ENCODE results near the gene ADORA1.

The ADORA1 gene

DNA sequence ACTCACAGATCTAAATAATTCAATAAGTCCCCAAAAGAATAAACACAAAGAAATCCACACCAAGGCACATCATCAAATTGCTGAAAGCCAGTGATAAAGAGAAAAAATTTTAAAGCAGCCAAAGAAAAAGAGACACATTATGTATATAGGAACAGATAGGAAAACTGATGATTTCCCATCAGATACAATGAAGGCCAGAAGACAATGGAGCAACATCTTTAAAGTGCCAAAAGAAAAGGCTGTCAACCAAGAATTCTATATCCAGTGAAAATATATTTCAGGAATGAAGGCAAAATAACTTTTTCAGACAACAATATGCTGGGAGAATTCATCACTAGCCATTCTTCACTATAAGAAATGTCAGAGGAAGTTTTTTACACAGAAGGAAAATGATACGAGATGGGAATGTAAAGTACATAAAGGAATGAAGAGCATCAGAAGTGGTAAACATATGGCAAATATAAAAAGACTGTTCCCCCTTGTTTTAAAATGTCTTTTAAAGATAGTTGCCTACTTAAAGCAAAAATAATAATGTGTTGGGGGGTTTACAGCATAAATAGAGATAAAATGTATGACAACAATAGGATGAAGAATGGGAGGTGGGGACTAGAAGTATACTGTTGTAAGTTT is 32.4 kb upstream of the ADORA1 start:
- DNase-seq, result no peak

DNA sequence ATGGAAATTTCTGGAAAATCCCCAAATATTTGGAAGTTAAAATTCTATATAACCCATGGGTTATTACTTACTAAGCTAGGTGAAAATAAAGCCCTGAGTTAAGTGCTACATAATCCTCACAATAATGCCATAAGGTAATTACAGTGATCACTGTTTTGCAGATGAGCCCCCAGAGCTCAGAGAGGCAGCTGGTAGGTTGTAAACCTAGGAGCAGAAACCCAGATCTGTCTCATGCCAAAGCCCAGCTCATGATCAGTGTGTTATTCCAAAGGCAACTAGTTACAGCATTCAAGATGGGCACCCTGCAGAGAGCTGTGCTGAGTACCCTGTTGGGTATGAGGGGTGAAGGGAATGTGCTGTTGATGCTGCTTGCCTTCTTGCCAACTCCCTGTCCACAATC is 31.0 kb upstream of the ADORA1 start:
- no peak for DNase-seq

DNA sequence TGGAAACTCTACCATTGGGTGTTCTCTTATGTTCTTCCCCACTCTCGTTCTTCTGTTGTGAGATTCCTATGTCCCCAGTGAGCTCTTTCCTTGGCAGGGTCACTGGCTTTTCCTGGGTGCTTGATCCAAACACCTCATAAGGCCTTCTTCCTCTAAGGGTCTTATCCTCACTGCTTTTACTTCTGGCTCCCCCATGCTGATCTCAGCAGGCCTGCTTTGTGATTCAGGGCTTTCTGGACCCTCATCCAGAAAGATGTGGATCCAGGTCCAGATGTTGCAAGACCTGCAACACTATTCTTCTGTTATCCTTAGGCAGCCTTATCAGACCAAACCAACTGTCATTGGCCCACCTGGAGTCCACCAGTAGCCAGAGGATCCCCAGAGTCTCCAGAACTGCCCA is 30.5 kb upstream of the ADORA1 start:
- DNase-seq, result no peak

DNA sequence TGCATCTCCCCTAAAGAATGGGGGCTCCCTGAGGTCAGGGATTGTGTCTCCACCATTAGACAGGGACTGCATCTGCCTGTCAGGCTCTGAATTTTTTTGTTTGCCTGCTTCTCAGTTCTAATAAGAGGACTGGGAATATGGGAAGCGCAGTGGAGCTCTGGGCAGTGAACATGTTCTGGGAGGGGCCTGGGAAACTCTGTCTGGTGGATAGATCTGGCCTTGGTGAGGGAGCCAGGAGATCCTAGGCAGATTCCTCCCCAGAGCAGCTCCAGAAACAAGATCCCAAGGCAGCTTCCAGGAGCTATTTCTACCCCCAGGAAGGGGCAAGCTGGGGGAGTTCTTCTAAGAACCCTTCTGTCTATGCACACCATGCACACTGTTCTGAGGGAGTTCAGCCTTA is 29.1 kb upstream of the ADORA1 start:
- no peak for DNase-seq

DNA sequence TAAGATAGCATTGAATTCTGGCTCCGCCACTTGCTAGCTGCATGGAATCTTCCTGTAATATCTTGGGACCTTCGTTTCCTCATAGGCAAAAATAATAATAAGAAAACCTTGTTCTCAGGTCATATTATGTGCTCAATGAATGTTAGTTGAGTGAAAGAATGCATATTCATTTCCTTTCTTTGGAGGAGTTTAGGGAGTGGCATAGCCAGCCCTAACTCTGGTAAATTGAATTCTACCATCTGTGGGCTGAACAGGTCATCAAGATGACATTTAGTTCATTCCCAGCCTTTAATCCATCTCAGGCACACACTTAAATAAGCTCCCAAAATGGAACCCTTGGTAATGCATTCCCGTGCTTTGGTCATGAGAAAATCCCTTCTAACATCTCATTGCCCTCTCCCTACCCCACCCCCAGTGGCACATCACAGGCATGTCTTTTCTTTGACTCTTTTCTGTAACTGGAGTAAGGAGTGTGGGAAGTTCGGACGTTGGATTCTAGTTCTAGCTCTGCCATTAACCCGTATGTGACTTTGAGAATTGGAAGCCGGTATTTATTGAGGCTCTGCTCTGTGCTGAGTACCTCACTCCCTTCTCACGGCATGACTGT is 28.5 kb upstream of the ADORA1 start:
- DNase-seq, result no peak

DNA sequence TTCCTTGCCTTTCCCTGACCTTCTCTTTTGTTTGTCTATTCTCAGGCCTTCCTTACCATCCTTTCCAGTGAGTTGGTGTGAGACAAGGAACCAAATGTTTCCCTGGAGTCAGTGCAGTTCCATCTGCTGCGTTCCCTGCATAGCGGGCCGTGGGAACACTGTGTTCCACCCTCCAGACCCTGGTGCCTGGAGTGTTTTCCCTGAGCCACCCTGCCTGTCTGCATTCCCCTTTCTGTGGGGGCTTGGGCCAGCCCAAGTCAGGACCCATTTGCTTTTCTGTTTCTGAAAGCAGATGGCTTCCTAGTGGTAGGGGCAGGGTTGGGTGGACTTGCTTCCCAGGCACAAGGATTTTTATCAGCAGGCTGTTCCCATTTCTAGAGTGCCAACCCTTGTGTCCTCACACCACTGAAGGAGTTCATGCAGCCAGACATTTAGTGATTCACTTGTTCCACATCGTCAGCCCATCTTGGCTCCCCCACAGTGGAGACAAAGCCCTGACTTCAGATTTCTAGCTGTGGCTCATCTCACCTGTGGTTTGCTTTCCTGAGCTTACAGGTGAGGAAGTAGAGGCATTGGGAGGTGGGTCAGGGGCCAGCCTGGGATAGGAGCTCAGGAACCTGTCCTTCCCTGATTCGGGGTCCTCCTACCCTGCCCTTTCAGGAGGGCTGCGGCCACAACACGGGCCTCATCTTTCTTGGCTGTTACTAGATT is 27.6 kb upstream of the ADORA1 start:
- DNase-seq, result no peak

DNA sequence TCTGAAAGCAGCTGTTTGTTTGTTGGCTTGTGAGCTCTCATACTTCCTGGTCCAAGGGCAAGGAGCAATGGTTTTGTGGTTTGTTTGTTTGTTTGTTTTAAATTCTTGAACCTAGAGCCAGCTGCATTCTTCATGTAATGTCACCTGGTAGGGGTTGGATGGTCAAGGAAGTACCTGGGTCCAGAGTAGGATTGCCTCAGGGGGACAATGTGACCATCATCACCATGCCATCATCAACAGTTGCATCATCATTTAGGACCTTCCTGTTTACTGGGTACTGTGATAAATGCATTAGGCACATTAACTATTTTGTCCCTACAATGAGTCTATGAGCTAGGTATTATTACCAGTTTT is 27.0 kb upstream of the ADORA1 start:
- DNase-seq, result no peak

DNA sequence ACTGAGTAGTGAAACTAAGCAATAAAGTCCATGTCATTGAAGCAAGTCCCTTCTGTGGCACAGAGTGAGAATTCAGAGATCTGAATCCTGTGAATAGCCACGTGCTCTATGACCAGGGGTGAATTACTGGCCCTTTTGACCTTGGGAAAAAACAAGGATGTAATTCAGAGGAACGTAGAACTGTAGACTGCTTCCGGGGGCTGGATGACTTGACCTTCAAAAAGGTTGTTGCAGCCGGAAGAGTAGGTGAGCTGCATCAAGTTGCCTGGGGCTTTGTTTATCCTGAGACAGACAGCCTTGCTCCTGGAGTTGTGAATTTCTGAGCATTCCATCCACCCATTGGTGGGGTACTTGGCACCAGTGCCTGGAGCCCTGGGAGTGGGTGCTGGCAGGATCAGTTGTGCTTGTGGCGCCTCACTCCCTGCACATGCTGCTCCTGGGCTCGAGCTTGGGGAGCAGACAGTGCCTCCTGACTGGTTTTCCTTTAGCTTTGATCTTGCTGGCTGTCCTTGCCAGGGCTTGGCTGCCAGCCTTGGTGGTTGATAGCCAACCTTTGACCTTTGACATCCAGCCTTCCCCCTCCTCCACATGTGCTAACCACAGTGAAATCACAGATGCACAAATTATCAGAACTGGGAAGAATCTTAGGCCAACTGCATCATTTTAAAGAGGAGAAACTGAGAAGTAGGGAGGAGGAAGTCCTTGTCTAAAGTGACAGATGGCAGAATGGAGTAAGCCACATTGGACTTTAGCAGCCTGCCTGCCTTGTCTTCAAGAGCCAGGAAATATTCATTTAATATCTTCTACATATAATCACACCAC is 25.5 kb upstream of the ADORA1 start:
- DNase-seq, result no peak

DNA sequence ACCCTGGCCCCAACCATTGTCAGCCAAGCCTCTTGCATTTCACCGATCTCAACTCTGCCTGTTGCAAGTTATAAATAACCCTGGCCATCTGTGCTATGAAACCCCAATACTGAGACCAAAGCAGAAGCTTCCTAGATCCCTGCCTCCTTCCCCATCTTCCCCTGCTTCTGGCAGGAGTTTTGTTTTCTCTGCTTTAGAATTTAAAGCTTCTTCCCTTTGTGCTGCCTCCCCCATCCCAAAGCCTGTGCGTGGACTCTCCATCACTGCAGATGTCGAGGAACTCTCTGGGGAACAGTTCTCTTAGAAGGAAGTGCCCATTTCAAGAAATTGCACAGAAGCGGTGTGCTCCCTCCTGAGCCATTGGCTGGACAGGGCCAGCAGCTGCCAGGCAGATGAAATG is 24.3 kb upstream of the ADORA1 start:
- DNase-seq, result no peak

DNA sequence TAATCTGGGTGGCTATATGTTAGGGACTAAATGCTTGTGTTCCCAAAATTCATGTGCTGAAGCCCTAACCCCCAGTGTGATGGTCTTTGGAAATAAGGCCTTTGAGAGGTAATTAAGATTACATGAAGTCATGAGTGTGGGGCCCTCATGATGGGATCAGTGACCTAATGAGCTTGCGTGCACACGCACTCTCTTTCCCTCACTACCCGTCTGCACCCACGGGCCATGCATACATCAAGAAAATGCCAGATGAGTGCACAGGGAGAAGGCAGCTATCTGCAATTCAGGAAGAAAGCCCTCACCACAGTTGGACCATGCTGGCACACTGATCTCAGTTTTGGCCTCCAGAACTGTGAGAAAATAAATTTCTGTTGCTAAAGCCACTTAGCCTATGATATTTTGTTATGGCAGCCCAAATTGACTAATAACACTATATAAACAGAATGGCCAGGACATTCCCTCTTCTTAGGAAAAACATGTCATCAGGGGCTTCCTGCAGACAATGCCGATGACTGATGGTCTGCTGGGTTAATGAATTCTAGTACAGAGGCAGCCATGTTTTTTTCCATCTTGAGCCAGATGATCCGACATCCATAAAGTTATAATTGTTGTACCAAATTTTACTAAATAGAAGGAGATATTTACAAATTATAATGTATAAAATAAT is 23.6 kb upstream of the ADORA1 start:
- no peak for DNase-seq

DNA sequence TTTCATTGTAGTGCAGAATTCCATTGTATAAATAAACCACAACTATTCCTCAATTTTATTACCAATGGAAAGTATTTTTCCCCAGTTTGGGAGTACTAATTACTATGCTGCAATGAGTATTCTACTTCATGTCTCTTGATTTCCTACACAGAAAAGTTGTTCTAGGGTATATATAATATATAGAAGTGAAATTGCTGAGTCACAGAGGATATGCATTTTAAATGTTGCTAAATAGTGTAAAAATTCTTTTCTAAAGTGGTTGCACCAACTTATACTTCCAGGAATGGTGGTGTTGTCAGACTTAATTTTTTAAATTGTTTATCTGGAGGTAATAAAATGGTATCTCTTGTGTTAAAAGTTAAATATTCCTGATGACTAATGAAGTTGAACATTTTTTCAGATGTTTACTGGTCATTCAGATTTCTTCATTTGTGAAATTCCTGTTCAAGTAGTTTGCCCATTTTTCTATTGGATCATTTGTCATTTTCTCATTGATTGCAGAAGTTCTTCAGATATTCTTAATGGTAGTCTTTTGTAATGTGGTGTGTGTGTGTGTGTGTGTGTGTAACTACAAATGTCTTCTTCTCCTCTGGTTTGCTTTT is 22.6 kb upstream of the ADORA1 start:
- DNase-seq, result no peak

DNA sequence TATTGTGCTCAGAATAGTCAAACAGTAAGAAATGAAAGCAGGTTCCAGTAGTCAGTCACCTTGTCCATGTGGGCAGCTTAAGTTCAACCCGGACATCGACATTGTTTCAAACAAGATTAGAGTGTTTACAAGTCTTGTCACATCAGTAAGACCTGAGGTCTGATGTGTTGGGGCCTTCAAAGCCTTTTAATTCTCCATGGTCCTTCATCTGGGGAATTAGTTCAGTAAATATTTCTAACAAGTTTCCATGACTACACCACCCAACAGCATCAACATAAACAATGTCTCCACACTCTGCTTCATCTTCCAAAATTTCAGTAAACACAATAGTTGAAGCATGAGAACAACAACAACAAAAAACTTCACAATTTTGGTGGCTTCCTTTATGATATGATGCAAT is 15.1 kb upstream of the ADORA1 start:
- DNase-seq, result no peak

DNA sequence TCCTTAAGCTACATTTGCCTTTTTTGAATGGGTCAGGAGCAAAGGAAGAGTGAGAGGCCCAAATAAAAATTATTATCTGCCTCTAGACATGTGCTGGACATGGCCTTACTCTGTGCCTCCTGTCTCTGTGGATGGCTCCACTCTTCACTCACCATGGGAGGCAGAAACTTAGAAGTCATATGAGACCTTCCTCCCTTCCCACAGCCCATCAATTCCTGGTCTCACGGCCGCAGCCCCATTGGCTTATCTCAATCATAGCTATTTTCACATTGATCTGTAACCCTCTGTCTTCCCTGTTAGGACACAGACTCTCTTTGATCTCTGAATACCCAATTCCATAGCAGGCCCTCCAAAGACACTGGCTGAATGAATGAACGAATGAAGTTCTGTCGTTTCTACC is 14.2 kb upstream of the ADORA1 start:
- DNase-seq, result no peak

DNA sequence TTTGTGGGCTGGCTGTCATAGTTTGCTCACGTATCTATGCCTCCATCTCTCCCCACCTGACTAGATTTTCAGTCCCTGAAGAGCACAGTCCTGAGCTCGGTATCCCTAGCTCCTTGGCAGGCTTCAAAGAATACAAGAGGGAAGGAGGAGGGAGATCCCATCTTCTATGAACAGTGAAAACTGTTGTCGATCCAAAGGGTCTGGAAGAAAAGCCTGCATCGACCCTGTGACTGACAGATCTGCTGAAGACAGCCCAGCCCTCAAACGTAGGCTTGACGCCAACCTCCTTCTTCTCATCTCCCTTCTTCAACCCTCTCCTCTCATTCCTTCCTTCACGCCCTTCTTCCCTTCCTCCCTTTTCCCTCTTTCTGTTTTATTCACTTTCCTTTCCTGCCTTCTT is 13.3 kb upstream of the ADORA1 start:
- DNase-seq, result no peak

DNA sequence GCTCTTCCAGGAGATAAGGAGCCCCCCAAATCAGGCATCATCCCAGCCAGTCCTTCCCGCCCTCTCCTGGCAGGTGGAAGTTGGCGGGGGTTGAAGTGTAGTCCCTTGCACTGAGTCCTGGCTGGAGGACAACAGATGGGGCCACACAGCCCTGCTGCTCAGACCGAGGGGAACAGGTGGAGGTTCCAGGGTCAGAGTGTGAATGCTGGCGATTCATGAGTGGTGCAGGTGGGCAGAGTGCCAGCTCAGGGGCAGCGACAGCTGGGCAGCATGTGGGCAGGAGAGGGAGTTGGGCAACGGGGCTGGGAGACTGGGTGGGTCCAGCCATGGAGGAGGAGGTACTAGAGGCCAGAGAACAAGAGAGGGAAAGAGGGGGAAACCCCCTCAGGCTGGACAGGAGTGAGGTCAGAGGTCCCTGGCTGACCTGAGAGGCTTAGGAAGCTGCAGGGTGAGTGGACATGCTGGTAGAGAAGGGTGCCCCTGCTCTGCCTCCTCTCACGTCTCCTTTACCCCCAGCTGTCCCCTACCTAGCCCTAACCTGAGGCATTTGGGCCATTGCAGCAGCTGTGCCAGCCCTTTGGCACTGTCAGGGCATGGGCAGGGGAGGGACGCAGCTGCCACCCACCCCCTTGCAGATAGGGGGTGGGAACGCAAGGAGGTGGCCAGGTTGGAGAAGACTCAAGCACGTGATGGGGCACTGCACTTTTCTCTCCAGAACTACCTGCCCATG is 11.3 kb upstream of the ADORA1 start:
- no peak for DNase-seq

DNA sequence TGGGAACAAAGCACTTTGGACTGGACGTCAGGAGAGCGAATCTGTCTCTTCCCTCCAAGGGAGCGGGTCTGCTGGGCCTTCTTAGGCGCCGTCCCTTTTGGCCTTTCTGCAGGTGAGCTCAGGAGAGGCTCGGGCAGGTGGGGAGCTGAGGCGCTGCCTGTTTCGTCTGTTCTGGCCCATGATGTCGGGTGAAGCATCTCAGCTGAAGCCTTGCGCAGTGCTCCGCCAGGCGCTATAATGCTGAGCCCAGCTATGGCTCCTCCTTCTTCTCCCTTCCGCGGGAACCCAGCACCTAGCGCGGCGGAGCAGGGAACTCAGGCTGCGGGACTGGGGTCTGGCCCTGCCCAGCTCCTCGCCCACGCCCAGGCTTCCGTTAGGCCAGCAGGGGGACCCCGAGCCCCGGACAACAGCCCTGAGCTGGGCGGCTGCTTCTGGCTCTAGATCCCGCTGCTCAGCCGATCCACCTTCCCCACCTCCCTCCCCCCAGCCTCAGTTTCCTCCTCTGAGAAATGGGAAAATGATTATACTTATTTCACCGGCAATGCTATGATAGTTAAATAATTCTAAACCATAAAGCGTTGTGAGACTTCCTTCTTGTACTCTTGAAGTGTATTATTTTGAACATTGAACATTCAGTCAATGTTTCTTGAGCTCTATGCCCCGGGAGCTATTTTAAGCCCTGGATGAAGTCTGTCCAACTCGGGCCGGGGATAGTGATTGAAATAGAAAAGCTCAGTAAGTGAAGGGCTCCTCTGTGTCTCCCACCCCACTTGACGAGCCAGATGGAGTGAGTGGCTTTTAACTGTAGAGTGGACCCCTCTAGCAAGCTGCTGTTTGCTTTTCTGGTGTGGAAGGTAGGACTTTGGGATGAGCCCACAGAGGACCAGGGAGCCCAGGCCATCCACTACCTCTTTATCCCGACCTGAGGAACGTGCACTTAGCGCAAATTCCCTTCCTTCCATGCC is 9.6 kb upstream of the ADORA1 start:
- DNase-seq, result no peak

DNA sequence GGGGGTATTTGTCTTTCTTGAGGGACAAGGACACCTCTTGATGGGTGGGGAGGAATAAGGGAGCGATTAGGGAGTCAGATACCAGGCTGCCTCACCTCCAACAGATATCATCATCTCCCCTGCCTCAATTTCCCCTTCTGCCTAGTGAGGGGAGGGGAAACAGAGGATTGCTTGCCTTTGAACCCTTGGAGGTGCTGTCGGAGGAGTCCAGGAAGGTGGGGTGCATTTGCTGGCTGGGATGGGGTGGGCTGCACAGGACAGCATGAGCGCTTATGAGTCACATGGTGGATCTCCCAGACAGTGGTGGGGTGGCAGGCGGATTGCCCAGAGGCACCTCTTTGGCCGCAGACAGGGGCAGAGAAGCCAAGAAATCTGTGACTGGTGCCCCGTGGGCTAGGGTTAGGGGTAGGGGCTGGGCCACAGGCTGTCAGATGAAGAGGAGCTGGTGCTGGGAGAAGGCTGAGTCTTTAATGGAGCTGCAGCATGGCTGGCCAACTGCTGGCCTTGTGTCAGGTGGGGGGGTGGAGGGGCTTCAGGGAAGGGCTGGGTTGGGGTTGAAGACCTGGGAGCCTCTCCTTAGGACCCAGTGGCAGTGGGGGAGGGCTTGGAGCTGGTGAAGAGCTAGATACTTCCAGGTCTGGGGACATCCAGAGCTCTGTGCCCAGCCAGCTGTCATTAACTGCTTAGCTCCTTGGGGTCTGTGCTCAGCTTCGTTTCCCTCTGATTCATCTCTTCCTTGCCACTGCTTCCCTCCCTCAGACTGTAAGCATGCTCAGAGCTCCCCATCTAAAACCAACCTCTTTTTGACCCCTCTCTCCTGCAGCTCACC is 7.0 kb upstream of the ADORA1 start:
- no peak for DNase-seq

DNA sequence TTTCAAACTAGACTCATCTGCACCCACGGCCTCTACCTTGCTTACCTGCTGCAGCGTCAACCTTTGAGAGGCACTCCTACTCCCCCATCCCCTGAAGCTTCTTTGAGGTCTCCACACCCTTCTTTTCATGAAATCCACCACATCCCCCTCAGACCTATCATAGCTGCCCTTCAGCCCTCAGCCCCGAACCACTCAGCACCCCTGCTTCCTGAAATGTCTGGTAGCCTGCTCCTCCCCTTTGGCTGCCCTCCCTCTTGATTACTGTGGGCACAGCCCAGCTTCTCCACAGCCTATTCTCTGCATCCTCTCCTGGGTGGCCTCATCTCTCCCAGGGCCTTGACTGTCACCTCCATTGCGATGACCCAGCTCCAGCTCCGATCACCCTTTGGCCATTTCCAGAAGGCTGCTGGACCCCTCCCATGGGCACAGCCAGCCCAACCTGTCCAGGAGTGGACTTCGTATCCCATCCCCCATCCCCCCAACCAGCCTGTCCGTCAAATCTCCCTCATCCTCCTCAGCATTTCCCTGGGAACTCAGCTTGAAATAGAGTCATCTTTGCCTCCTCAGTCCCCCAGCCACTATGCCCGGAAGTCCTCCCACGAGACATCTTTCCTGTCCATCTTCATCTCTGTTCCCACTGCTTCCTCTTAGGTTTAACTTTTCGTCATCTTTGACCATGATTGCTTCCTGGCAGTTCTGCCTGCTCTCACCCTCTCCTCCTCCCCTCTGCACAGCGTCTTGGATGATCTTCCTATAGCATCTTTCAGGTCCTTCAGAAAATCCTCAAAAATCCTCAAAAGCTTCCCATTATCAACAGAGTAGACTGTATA is 6.1 kb upstream of the ADORA1 start:
- no peak for DNase-seq

DNA sequence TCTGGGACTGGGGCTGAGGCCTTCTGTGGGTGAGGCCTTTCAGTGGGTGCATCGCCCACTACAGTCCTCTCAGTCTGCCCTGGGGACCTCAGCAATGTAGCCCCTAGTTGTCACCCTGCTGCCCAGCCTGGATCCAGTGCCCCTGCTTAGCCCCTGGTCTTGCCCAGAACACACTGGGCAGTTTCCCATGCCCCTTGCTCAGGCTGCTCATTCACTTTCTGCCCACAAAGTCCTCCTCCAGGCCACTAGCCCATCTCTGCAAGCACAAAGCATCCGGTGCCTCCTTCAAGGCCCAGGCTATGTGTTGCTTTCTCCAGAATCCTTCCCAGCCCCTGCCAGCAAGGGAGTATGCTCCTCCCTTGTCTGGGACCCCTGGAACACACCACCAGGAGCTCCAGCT is 5.4 kb upstream of the ADORA1 start:
- no peak for DNase-seq

Data from activated CD4-positive, alpha-beta T cell treated with anti-CD3 and anti-CD28 coated beads for 1 hour (primary cell).